ENCODE data around the gene DNAJB1. TPM values are rescaled to one million over a fixed set of nuclear protein-coding genes. Genes with fewer than 3 reads are reported as not detected.
"Not testable (repeated sequence)": the region's sequence is repeated elsewhere in the genome, so short reads cannot be mapped to it uniquely, and the experiment has no call there.

The DNAJB1 gene
- total RNA-seq, 1 experiment from 2014 or later = 71.6 TPM

DNA sequence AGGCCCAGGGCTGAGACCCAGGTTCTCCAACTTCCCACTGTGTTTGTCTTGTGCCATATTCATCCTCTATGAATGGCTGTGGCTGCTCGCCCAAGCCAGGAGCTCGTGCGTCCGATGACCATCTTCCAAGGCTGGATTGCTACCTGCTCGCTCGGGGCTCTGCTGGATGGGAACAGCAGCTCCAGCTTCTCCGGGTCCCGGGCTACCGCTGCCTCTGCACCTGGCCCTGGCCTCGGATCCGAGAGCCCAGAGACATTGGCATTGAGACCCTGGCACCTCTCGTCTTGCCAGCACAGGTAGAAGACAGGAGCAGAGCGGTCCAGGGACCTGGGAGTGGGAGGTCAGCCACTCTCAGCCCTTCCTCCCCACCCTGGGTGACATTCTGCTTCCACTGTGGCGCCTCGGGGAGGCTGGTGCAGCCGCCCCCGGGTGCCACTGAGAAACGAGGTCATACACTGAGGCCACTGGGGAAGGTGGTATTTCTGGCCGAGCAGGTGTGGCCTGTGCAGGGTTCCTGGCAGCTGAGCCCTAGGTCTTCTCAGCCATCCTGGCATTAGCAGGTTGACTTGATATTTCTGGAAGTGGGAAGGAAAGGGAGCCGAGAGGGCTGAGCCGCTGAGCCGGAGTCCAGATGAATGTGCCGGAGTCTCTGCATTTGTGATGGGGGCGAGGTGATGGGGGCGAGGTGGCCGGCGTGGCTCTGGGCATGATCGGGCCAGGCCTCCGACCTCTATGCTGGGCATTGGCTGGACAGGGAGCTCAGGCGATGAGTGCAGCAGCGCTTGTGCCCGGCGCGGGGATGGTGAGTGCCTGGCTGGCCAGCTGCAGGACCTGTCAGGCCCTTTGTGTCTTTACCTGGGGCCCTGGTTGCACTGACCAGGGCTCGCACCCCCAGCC is 35.1 kb upstream of the DNAJB1 start:
- ChIA-PET CTCF (interaction anchor here (0.5 to 4.6 kb wide), 9 partner anchors 20 to 545 kb away, joined by 3 to 27 read pairs (median 4); partner anchors contain the start of genes ASF1B and DNAJB1), POLR2A (interaction anchor here (0.9 to 5.1 kb wide), 11 partner anchors 8 to 56 kb away, joined by 3 to 40 read pairs (median 9); partner anchors contain the start of genes DNAJB1, NDUFB7 and TECR)
- Mint-ChIP-seq H3K4me3 (ENCODE audit: unreplicated experiment) (no peak overlapping the region), H3K27me3 (ENCODE audit: insufficient read depth, unreplicated experiment) (no peaks in the 10 kb centered on the region), H3K27ac (ENCODE audit: low read depth, unreplicated experiment) (no peak overlapping the region), H3K4me1 (ENCODE audit: insufficient read depth, unreplicated experiment) (peaks cover 42% of the 10 kb centered on the region), H3K9me3 (ENCODE audit: unreplicated experiment) (no peaks in the 10 kb centered on the region), H3K36me3 (ENCODE audit: insufficient read depth, unreplicated experiment) (peaks cover 18% of the 10 kb centered on the region)
- BruUV-seq (replicated peaks) = no TSS peak
- TF ChIP-seq, protein P1, sequence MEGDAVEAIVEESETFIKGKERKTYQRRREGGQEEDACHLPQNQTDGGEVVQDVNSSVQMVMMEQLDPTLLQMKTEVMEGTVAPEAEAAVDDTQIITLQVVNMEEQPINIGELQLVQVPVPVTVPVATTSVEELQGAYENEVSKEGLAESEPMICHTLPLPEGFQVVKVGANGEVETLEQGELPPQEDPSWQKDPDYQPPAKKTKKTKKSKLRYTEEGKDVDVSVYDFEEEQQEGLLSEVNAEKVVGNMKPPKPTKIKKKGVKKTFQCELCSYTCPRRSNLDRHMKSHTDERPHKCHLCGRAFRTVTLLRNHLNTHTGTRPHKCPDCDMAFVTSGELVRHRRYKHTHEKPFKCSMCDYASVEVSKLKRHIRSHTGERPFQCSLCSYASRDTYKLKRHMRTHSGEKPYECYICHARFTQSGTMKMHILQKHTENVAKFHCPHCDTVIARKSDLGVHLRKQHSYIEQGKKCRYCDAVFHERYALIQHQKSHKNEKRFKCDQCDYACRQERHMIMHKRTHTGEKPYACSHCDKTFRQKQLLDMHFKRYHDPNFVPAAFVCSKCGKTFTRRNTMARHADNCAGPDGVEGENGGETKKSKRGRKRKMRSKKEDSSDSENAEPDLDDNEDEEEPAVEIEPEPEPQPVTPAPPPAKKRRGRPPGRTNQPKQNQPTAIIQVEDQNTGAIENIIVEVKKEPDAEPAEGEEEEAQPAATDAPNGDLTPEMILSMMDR (IDR thresholded peaks at IDR 0.05; ENCODE audit: unreplicated experiment) = no peak
- intact Hi-C loops (cut with micrococcal nuclease) = no loop called here
- DNase-seq (ENCODE audit: unreplicated experiment) = no peak

DNA sequence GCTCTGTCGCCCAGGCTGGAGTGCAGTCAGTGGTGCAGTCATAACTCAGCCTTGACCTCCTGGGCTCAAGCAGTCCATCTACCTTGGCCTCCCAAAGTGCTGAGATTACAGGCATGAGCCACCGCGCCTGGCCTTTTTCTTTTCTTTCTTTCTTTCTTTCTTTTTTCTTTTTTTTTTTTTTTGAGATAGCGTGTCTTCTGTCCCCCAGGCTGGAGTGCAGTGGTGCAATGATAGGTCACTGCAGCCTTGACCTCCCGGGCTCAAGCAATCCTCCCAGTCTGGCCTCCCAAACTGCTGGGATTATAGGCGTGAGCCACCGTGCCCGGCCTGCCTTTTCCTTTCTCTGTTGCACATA is 33.8 kb upstream of the DNAJB1 start:
- H3K27me3 Mint-ChIP-seq (ENCODE audit: insufficient read depth, unreplicated experiment); DNase-seq (ENCODE audit: unreplicated experiment); H3K4me3 Mint-ChIP-seq (ENCODE audit: unreplicated experiment); BruUV-seq (replicated peaks); intact Hi-C loops (cut with micrococcal nuclease); H3K9me3 Mint-ChIP-seq (ENCODE audit: unreplicated experiment); H3K27ac Mint-ChIP-seq (ENCODE audit: low read depth, unreplicated experiment): not testable (repeated sequence)
- CTCF ChIA-PET = interaction anchor here (0.7 to 1.0 kb wide), 3 partner anchors 10 to 214 kb away, joined by 3 to 5 read pairs (median 3); no protein-coding TSS in a partner anchor
- peaks cover 42% of the 10 kb centered on the region for H3K4me1 Mint-ChIP-seq (ENCODE audit: insufficient read depth, unreplicated experiment)
- POLR2A ChIA-PET = interaction anchor here (1.0 to 3.1 kb wide), 6 partner anchors 10 to 57 kb away, joined by 3 to 29 read pairs (median 17); partner anchors contain the start of genes DNAJB1, GIPC1 and TECR
- peaks cover 27% of the 10 kb centered on the region for H3K36me3 Mint-ChIP-seq (ENCODE audit: insufficient read depth, unreplicated experiment)

DNA sequence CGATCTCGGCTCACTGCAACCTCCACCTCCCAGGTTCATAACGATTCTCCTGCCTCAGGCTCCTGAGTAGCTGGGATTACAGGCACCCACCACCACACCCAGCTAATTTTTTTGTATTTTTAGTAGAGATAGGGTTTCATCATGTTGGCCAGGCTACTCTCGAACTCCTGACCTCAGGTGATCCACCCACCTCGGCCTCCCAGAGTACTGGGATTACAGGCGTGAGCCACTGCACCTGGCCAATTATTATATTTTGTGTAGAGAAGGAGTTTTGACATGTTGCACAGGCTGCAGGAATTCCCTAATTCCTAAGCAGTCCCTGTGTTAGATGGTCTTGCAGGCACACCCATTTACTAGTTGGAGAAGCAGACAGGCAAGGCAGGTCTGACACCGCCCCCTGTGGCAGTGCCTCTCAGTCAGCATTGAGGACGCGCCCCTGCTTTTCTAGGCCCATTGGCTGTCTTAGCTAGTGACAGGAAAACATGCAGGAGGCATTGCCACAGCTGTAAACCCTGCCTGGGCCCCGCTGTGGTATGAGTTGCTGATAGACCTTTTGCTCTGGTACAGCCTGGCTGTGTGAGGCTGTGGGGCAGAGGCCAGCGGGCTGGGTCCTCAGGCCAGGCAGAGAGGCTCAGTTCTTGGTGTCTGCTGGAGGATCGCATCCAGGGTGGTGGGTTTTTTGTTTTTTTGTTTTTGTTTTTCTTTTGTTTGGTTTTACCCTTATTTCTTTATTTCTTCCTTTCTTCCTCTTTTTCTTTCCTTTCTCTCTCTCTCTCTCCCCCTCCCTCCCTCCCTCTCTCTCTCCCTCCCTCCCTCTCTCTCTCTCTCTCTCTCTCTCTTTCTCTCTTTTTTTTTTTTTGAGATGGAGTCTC is 33.2 kb upstream of the DNAJB1 start:
- H3K4me3 Mint-ChIP-seq (ENCODE audit: unreplicated experiment); BruUV-seq (replicated peaks); H3K27me3 Mint-ChIP-seq (ENCODE audit: insufficient read depth, unreplicated experiment); H3K9me3 Mint-ChIP-seq (ENCODE audit: unreplicated experiment): not testable (repeated sequence)
- POLR2A ChIA-PET = interaction anchor here (0.6 to 2.5 kb wide), 10 partner anchors 11 to 246 kb away, joined by 3 to 24 read pairs (median 4); partner anchors contain the start of genes DNAJB1, GIPC1 and TECR
- peak; percentile 65 for DNase-seq (ENCODE audit: unreplicated experiment)
- peaks cover 37% of the 10 kb centered on the region for H3K4me1 Mint-ChIP-seq (ENCODE audit: insufficient read depth, unreplicated experiment)
- intact Hi-C loops (cut with micrococcal nuclease) = loop anchor here (2.0 kb wide), 1 partner anchor 35 kb away; no protein-coding TSS in a partner anchor
- H3K27ac Mint-ChIP-seq (ENCODE audit: low read depth, unreplicated experiment) = peak overlapping the region; percentile 80
- peaks cover 27% of the 10 kb centered on the region for H3K36me3 Mint-ChIP-seq (ENCODE audit: insufficient read depth, unreplicated experiment)
- CTCF ChIA-PET = interaction anchor here (0.7 to 2.2 kb wide), 8 partner anchors 11 to 235 kb away, joined by 3 to 12 read pairs (median 3); no protein-coding TSS in a partner anchor
- TF ChIP-seq, protein P1 (IDR thresholded peaks at IDR 0.05; ENCODE audit: unreplicated experiment) = peak; percentile 17

DNA sequence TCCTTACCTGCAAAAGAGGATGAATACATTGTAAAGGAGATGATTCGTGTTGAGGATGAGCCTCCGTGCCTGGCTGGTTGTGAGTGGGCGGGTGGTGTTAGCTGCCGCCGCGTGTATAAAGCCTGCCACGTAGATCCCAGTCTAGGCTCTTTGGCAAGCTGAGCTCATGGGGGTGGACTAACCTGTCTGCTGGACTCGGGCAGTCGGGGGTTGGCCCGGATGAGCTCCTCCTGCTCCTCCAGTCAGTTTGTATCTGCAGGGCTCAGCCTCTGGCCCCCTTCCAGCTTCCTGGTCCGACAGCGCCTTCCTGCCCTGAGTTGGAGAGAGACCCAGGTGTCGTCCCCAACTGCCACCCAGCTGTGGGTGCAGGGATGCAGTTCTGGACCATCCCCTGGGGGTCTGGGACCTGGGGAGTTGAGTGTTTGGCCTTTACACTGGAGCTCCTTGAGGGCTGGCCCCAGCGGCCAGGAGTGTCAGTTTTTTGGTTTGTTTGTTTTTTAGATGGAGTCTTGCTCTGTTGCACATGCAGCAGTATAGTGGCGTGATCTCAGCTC is 32.1 kb upstream of the DNAJB1 start:
- Mint-ChIP-seq H3K27ac (ENCODE audit: low read depth, unreplicated experiment) (peak overlapping the region; percentile 80), H3K4me1 (ENCODE audit: insufficient read depth, unreplicated experiment) (peaks cover 35% of the 10 kb centered on the region), H3K36me3 (ENCODE audit: insufficient read depth, unreplicated experiment) (peaks cover 27% of the 10 kb centered on the region), H3K4me3 (ENCODE audit: unreplicated experiment) (no peak overlapping the region), H3K9me3 (ENCODE audit: unreplicated experiment) (no peaks in the 10 kb centered on the region), H3K27me3 (ENCODE audit: insufficient read depth, unreplicated experiment) (no peaks in the 10 kb centered on the region)
- CTCF ChIA-PET = interaction anchor here (0.5 to 2.2 kb wide), 9 partner anchors 15 to 415 kb away, joined by 3 to 12 read pairs (median 3); no protein-coding TSS in a partner anchor
- BruUV-seq (replicated peaks) = no TSS peak
- POLR2A ChIA-PET = interaction anchor here (1.0 to 2.5 kb wide), 9 partner anchors 12 to 44 kb away, joined by 3 to 24 read pairs (median 4); partner anchors contain the start of genes DNAJB1 and TECR
- intact Hi-C loops (cut with micrococcal nuclease) = loop anchor here (2.0 kb wide), 1 partner anchor 33 kb away; no protein-coding TSS in a partner anchor
- peak; percentile 74 for DNase-seq (ENCODE audit: unreplicated experiment)
- TF ChIP-seq, protein P1 (IDR thresholded peaks at IDR 0.05; ENCODE audit: unreplicated experiment) = no peak
